HG03432 (cell line): ENCODE data around the gene TBC1D22B.
A peak's percentile ranks its signal among the peaks of the same experiment; 100 is the strongest.

Experiments used
- ATAC-seq: cut with Tn5 transposase; IDR thresholded peaks from one replicate; pipeline ENCODE4 v1.9.1; 2021; ENCODE audit warnings: mild to moderate bottlenecking, moderate library complexity; ENCODE audit not compliant: unreplicated experiment

Gene TBC1D22B

GRCh38 chr6:37257634-37258404 lies at the start of gene TBC1D22B, which contains the start of gene TMEM217:
TSS of gene TBC1D22B (plus strand) at chr6:37257772. CDS start at chr6:37257918, 146 bp downstream.
TSS of gene TMEM217 (minus strand) at chr6:37258144. CDS start at chr6:37219030, 39,114 bp downstream.
- peak; percentile 98 for ATAC-seq

GRCh38 chr6:37207903-37208456 lies 49.6 kb upstream of the TBC1D22B start:
- ATAC-seq = no peak

GRCh38 chr6:37208793-37209192 lies 48.8 kb upstream of the TBC1D22B start:
- ATAC-seq = no peak

GRCh38 chr6:37209461-37210205 lies 47.9 kb upstream of the TBC1D22B start:
- no peak for ATAC-seq

GRCh38 chr6:37210313-37210968 lies 47.1 kb upstream of the TBC1D22B start:
- no peak for ATAC-seq

- ATAC-seq = no peak
These were observed 45.3 kb upstream of the TBC1D22B start for GRCh38 chr6:37212268-37212667.

GRCh38 chr6:37218061-37218460 lies 39.5 kb upstream of the TBC1D22B start:
- ATAC-seq = no peak

GRCh38 chr6:37218511-37218910 lies 39.1 kb upstream of the TBC1D22B start:
- no peak for ATAC-seq

- ATAC-seq = no peak
These were observed 35.9 kb upstream of the TBC1D22B start for GRCh38 chr6:37221585-37222124.

- peak; percentile 93 for ATAC-seq
These were observed 35.2 kb upstream of the TBC1D22B start for GRCh38 chr6:37222125-37222967.

- ATAC-seq = no peak
These were observed 34.6 kb upstream of the TBC1D22B start for GRCh38 chr6:37222992-37223391.

GRCh38 chr6:37225350-37226169 lies 32.0 kb upstream of the TBC1D22B start:
- no peak for ATAC-seq

GRCh38 chr6:37230104-37230503 lies 27.5 kb upstream of the TBC1D22B start:
- ATAC-seq = no peak

GRCh38 chr6:37232430-37233017 lies 25.0 kb upstream of the TBC1D22B start:
- ATAC-seq = no peak

- no peak for ATAC-seq
These were observed 24.0 kb upstream of the TBC1D22B start for GRCh38 chr6:37233541-37233940.

GRCh38 chr6:37236921-37237320 lies 20.7 kb upstream of the TBC1D22B start:
- no peak for ATAC-seq

GRCh38 chr6:37237789-37238188 lies 19.8 kb upstream of the TBC1D22B start:
- ATAC-seq = no peak

GRCh38 chr6:37238381-37238780 lies 19.2 kb upstream of the TBC1D22B start:
- ATAC-seq = no peak

GRCh38 chr6:37239526-37239925 lies 18.0 kb upstream of the TBC1D22B start:
- ATAC-seq = no peak
